GM21619 (cell line): Measurements from ENCODE around the gene SOCS1.

Experiments
- ATAC-seq: cut with Tn5 transposase; IDR thresholded peaks from one replicate; pipeline ENCODE4 v1.9.1; 2021; ENCODE audit not compliant: unreplicated experiment

Gene SOCS1

GRCh38 chr16:11208916-11209665 is 46.9 kb downstream of the SOCS1 start:
- ATAC-seq, result no peak

GRCh38 chr16:11207646-11208045 is 48.4 kb downstream of the SOCS1 start:
- no peak for ATAC-seq

GRCh38 chr16:11205754-11206581 is 50.0 kb downstream of the SOCS1 start:
- no peak for ATAC-seq

- ATAC-seq, result no peak
Observed at GRCh38 chr16:11205065-11205699, 50.8 kb downstream of the SOCS1 start.

- no peak for ATAC-seq
Observed at GRCh38 chr16:11204513-11205047, 51.4 kb downstream of the SOCS1 start.
